WTC11 (cell line): ENCODE data around the gene PLCG2. TPM values are rescaled to one million over a fixed set of nuclear protein-coding genes. Genes with fewer than 3 reads are reported as not detected.

Experiments
- ATAC-seq: fragments of 200-7000 bp; cut with Tn5 transposase; 2 replicates; pipeline ENCODE4 v1.10.0; 2021; ENCODE audit warnings: mild to moderate bottlenecking, moderate library complexity
- CTCF ChIA-PET: fragments of 300-600 bp; sonication (Branson Sonifier 250); formaldehyde crosslinking; loops from one replicate; lab custom pipeline; 2021; ENCODE audit warnings: antibody characterized with exemption; lab: Charles Lee
- POLR2A ChIA-PET: fragments of 350-600 bp; sonication (Branson Sonifier 250); formaldehyde crosslinking; loops from one replicate; lab custom pipeline; 2021; ENCODE audit warnings: antibody characterized with exemption; lab: Charles Lee
- DNase-seq: peaks from one replicate; pipeline ENCODE4 v3.0.0; 2021; ENCODE audit warnings: low spot score
- H3K27ac Mint-ChIP-seq: 2 replicates; pipeline ENCODE4 v1.8.0; 2021; ENCODE audit warnings: mixed read lengths
- H3K27me3 Mint-ChIP-seq: 2 replicates; pipeline ENCODE4 v1.8.0; 2021; ENCODE audit warnings: low read depth, mild to moderate bottlenecking, moderate library complexity, mixed read lengths
- H3K36me3 Mint-ChIP-seq: 2 replicates; pipeline ENCODE4 v1.8.0; 2021; ENCODE audit warnings: mixed read lengths
- H3K4me1 Mint-ChIP-seq: 2 replicates; pipeline ENCODE4 v1.8.0; 2022; ENCODE audit warnings: mixed read lengths
- H3K4me3 Mint-ChIP-seq: 2 replicates; pipeline ENCODE4 v1.8.0; 2021; ENCODE audit warnings: mild to moderate bottlenecking, moderate library complexity, mixed read lengths
- H3K9me3 Mint-ChIP-seq: 2 replicates; pipeline ENCODE4 v1.8.0; 2021; ENCODE audit warnings: mixed read lengths
- CBFB ChIP-seq: sonication (generic); formaldehyde crosslinking; IDR thresholded peaks from 2 replicates; pipeline ENCODE4 v1.8.1; 2022; ENCODE audit warnings: mild to moderate bottlenecking, low read depth, missing genetic modification reagents
- E2F5 ChIP-seq: sonication (generic); formaldehyde crosslinking; IDR thresholded peaks from 2 replicates; pipeline ENCODE4 v1.8.1; 2022; ENCODE audit warnings: mild to moderate bottlenecking, moderate library complexity, missing genetic modification reagents
- ELF4 ChIP-seq: sonication (generic); formaldehyde crosslinking; IDR thresholded peaks from 2 replicates; pipeline ENCODE4 v1.8.1; 2022; ENCODE audit warnings: low read depth, mild to moderate bottlenecking, moderate library complexity, missing genetic modification reagents
- ETV6 ChIP-seq: sonication (generic); formaldehyde crosslinking; IDR thresholded peaks from 2 replicates; pipeline ENCODE4 v1.8.1; 2022; ENCODE audit warnings: mild to moderate bottlenecking, missing genetic modification reagents
- GABPB1 ChIP-seq: sonication (generic); formaldehyde crosslinking; IDR thresholded peaks from 2 replicates; pipeline ENCODE4 v1.8.1; 2023; ENCODE audit warnings: mild to moderate bottlenecking, missing genetic modification reagents
- HMGXB4 ChIP-seq: sonication (generic); formaldehyde crosslinking; IDR thresholded peaks from 2 replicates; pipeline ENCODE4 v1.8.1; 2023; ENCODE audit warnings: mild to moderate bottlenecking, moderate library complexity, missing genetic modification reagents
- JAZF1 ChIP-seq: fragments of 250-450 bp; sonication (Bioruptor Pico); IDR thresholded peaks from 2 replicates; pipeline ENCODE4 v1.9.0; 2021; ENCODE audit warnings: moderate library complexity, mild to moderate bottlenecking, inconsistent platforms
- NR2C2 ChIP-seq: sonication (generic); formaldehyde crosslinking; IDR thresholded peaks from 2 replicates; pipeline ENCODE4 v1.8.0; 2022; ENCODE audit warnings: mild to moderate bottlenecking, missing genetic modification reagents
- PREB ChIP-seq: sonication (generic); formaldehyde crosslinking; IDR thresholded peaks from 2 replicates; pipeline ENCODE4 v1.8.1; 2022; ENCODE audit warnings: mild to moderate bottlenecking, missing genetic modification reagents, moderate library complexity, borderline replicate concordance
- RELA ChIP-seq: sonication (generic); formaldehyde crosslinking; IDR thresholded peaks from 2 replicates; pipeline ENCODE4 v1.8.1; 2022; ENCODE audit warnings: missing genetic modification reagents, mild to moderate bottlenecking, borderline replicate concordance
- STAT6 ChIP-seq: sonication (generic); formaldehyde crosslinking; conservative IDR thresholded peaks from 2 replicates; pipeline ENCODE4 v1.8.1; 2023; ENCODE audit warnings: mild to moderate bottlenecking, low read depth, missing genetic modification reagents, moderate library complexity
- TEAD4 ChIP-seq: sonication (generic); formaldehyde crosslinking; IDR thresholded peaks from 2 replicates; pipeline ENCODE4 v1.8.0; 2022; ENCODE audit warnings: mild to moderate bottlenecking, missing genetic modification reagents
- ZNF425 ChIP-seq: fragments of 250-450 bp; sonication (Bioruptor Pico); conservative IDR thresholded peaks from 2 replicates; pipeline ENCODE4 v1.9.0; 2021; ENCODE audit warnings: mild to moderate bottlenecking
- total RNA-seq: library from RNA; stranded (reverse); gene quantifications from 3 replicates; pipeline ENCODE4 v1.2.3, GENCODE V29; 2021

The PLCG2 gene
- total RNA-seq, 1 experiment from 2014 or later: 7.0 TPM

GRCh38 chr16:81731649-81732048 is 47.4 kb upstream of the PLCG2 start (continued):
- no peak for TF ChIP-seq ZNF425 (CRISPR knock-in tag)
- TF ChIP-seq ETV6: no peak
- no peak for TF ChIP-seq ELF4
- TF ChIP-seq RELA (CRISPR knock-in tag): no peak
- TF ChIP-seq PREB (CRISPR knock-in tag): no peak
- TF ChIP-seq HMGXB4 (CRISPR knock-in tag): no peak
- TF ChIP-seq GABPB1 (CRISPR knock-in tag): no peak
- TF ChIP-seq NR2C2 (CRISPR knock-in tag): no peak

GRCh38 chr16:81732699-81733098 is 46.4 kb upstream of the PLCG2 start:
- H3K27me3 Mint-ChIP-seq: no peaks in the 10 kb centered on the region
- H3K27ac Mint-ChIP-seq: no peak overlapping the region
- no peak for TF ChIP-seq GABPB1 (CRISPR knock-in tag)
- H3K4me3 Mint-ChIP-seq: no peak overlapping the region
- peaks cover 4% of the 10 kb centered on the region for H3K36me3 Mint-ChIP-seq
- no peak for DNase-seq
- H3K9me3 Mint-ChIP-seq: peaks cover 10% of the 10 kb centered on the region; the same call in 1 of the 2 replicates
- POLR2A ChIA-PET: interaction anchor here (0.5 kb wide), 1 partner anchor 214 kb away, joined by 3 read pairs; no protein-coding TSS in a partner anchor
- CTCF ChIA-PET: no interaction called here
- peaks cover 23% of the 10 kb centered on the region for H3K4me1 Mint-ChIP-seq
- ATAC-seq: no peak

- TF ChIP-seq E2F5 (no peak), CBFB (no peak), TEAD4 (no peak), STAT6 (CRISPR knock-in tag) (no peak), GABPB1 (CRISPR knock-in tag) (no peak), JAZF1 (CRISPR knock-in tag) (no peak)
- ATAC-seq (no peak), DNase-seq (no peak)
- Mint-ChIP-seq H3K4me3 (no peak overlapping the region), H3K36me3 (peaks cover 4% of the 10 kb centered on the region), H3K27ac (no peak overlapping the region), H3K4me1 (peaks cover 25% of the 10 kb centered on the region), H3K9me3 (peaks cover 10% of the 10 kb centered on the region; the same call in 1 of the 2 replicates), H3K27me3 (no peaks in the 10 kb centered on the region)
- ChIA-PET POLR2A (no interaction called here), CTCF (no interaction called here)
Measured at GRCh38 chr16:81733295-81733694, 45.8 kb upstream of the PLCG2 start.
